Measurements from ENCODE around the gene DAZAP1. TPM values are rescaled to one million over a fixed set of nuclear protein-coding genes. Genes with fewer than 3 reads are reported as not detected.

Gene DAZAP1
- total and polyA plus RNA-seq, 5 donors from 2014 or later = 2.4 to 153 (median 5.0) TPM

GRCh38 chr19:1364070-1364704 lies 43.2 kb upstream of the DAZAP1 start:
- Mint-ChIP-seq H3K27me3 (no peaks in the 10 kb centered on the region), H3K36me3 (peaks cover 15% of the 10 kb centered on the region), H3K4me3 (peak overlapping the region in 3 of 4 donors; percentile 15 to 67 (median 52)), H3K9me3 (no peaks in the 10 kb centered on the region), H3K4me1 (peaks cover 7 to 30% (median 10%) of the 10 kb centered on the region in 4 donors), H3K27ac (peak overlapping the region in 2 of 3 donors; percentile 18 to 67)
- Histone ChIP-seq H3K27ac (ENCODE audit: insufficient read depth, low read length, poor library complexity, severe bottlenecking) (no peak overlapping the region), H3K9me3 (ENCODE audit: control insufficient read depth in 2 of 2, low read length in 2 of 2) (no peaks in the 10 kb centered on the region), H3K4me3 (ENCODE audit: low read depth, low read length) (no peak overlapping the region), H3K27me3 (ENCODE audit: control insufficient read depth, insufficient read depth, low read length) (no peaks in the 10 kb centered on the region), H3K36me3 (ENCODE audit: control insufficient read depth, insufficient read depth, low read length) (peaks cover 15% of the 10 kb centered on the region), H3K4me1 (ENCODE audit: control insufficient read depth, insufficient read depth, low read length, poor library complexity, severe bottlenecking) (peaks cover 17% of the 10 kb centered on the region)
- ATAC-seq (ENCODE audit: low read depth in 2 of 2) = no peak
- DNase-seq = peak in 1 of 3 donors; percentile 35

- H3K4me1 Mint-ChIP-seq = peaks cover 7 to 28% (median 10%) of the 10 kb centered on the region in 4 donors
- H3K36me3 Mint-ChIP-seq = peaks cover 8% of the 10 kb centered on the region
Observed at GRCh38 chr19:1365319-1366269, 41.8 kb upstream of the DAZAP1 start.

GRCh38 chr19:1366296-1366695 lies 41.1 kb upstream of the DAZAP1 start:
- H3K27me3 ChIP-seq (ENCODE audit: control insufficient read depth, insufficient read depth, low read length) = no peaks in the 10 kb centered on the region
- no peaks in the 10 kb centered on the region for H3K9me3 ChIP-seq (ENCODE audit: control insufficient read depth in 2 of 2, low read length in 2 of 2)
- Mint-ChIP-seq H3K27ac (no peak overlapping the region), H3K4me3 (no peak overlapping the region), H3K27me3 (no peaks in the 10 kb centered on the region), H3K4me1 (peaks cover 7 to 28% (median 10%) of the 10 kb centered on the region in 4 donors), H3K9me3 (no peaks in the 10 kb centered on the region), H3K36me3 (peaks cover 8% of the 10 kb centered on the region)
- ATAC-seq (ENCODE audit: low read depth in 2 of 2) (no peak), DNase-seq (no peak)
- no peak overlapping the region for H3K4me3 ChIP-seq (ENCODE audit: low read depth, low read length)
- H3K4me1 ChIP-seq (ENCODE audit: control insufficient read depth, insufficient read depth, low read length, poor library complexity, severe bottlenecking) = peaks cover 17% of the 10 kb centered on the region
- H3K27ac ChIP-seq (ENCODE audit: insufficient read depth, low read length, poor library complexity, severe bottlenecking) = no peak overlapping the region
- H3K36me3 ChIP-seq (ENCODE audit: control insufficient read depth, insufficient read depth, low read length) = peaks cover 9% of the 10 kb centered on the region

More at GRCh38 chr19:1365319-1366269, 41.8 kb upstream of the DAZAP1 start:
- no peak overlapping the region for H3K4me3 Mint-ChIP-seq
- no peaks in the 10 kb centered on the region for H3K27me3 ChIP-seq (ENCODE audit: control insufficient read depth, insufficient read depth, low read length)
- no peak for DNase-seq
- no peaks in the 10 kb centered on the region for H3K27me3 Mint-ChIP-seq
- H3K36me3 ChIP-seq (ENCODE audit: control insufficient read depth, insufficient read depth, low read length) = peaks cover 10% of the 10 kb centered on the region
- no peak overlapping the region for H3K4me3 ChIP-seq (ENCODE audit: low read depth, low read length)
- no peaks in the 10 kb centered on the region for H3K9me3 Mint-ChIP-seq
- H3K27ac ChIP-seq (ENCODE audit: insufficient read depth, low read length, poor library complexity, severe bottlenecking) = no peak overlapping the region
- peaks cover 17% of the 10 kb centered on the region for H3K4me1 ChIP-seq (ENCODE audit: control insufficient read depth, insufficient read depth, low read length, poor library complexity, severe bottlenecking)
- no peaks in the 10 kb centered on the region for H3K9me3 ChIP-seq (ENCODE audit: control insufficient read depth in 2 of 2, low read length in 2 of 2)
- H3K27ac Mint-ChIP-seq = no peak overlapping the region
- no peak for ATAC-seq (ENCODE audit: low read depth in 2 of 2)

GRCh38 chr19:1366899-1367870 lies 40.2 kb upstream of the DAZAP1 start:
- Mint-ChIP-seq H3K27ac (no peak overlapping the region), H3K36me3 (peaks cover 4% of the 10 kb centered on the region), H3K4me3 (peak overlapping the region in 1 of 4 donors; percentile 65), H3K9me3 (no peaks in the 10 kb centered on the region), H3K27me3 (no peaks in the 10 kb centered on the region), H3K4me1 (peaks cover 7 to 22% (median 10%) of the 10 kb centered on the region in 4 donors)
- no peak overlapping the region for H3K4me3 ChIP-seq (ENCODE audit: low read depth, low read length)
- no peaks in the 10 kb centered on the region for H3K27me3 ChIP-seq (ENCODE audit: control insufficient read depth, insufficient read depth, low read length)
- no peak for DNase-seq
- H3K27ac ChIP-seq (ENCODE audit: insufficient read depth, low read length, poor library complexity, severe bottlenecking) = no peak overlapping the region
- H3K9me3 ChIP-seq (ENCODE audit: control insufficient read depth in 2 of 2, low read length in 2 of 2) = no peaks in the 10 kb centered on the region
- H3K36me3 ChIP-seq (ENCODE audit: control insufficient read depth, insufficient read depth, low read length) = peaks cover 9% of the 10 kb centered on the region
- peaks cover 17% of the 10 kb centered on the region for H3K4me1 ChIP-seq (ENCODE audit: control insufficient read depth, insufficient read depth, low read length, poor library complexity, severe bottlenecking)
- ATAC-seq (ENCODE audit: low read depth in 2 of 2) = no peak

GRCh38 chr19:1369214-1369805 lies 38.1 kb upstream of the DAZAP1 start:
- DNase-seq = no peak
- Mint-ChIP-seq H3K27me3 (no peaks in the 10 kb centered on the region), H3K4me1 (peaks cover 0 to 6% (median 2%) of the 10 kb centered on the region in 4 donors), H3K36me3 (peaks cover 7% of the 10 kb centered on the region), H3K9me3 (no peaks in the 10 kb centered on the region), H3K4me3 (no peak overlapping the region), H3K27ac (peak overlapping the region in 1 of 3 donors; percentile 20)
- H3K27ac ChIP-seq (ENCODE audit: insufficient read depth, low read length, poor library complexity, severe bottlenecking) = no peak overlapping the region
- H3K27me3 ChIP-seq (ENCODE audit: control insufficient read depth, insufficient read depth, low read length) = no peaks in the 10 kb centered on the region
- ATAC-seq (ENCODE audit: low read depth in 2 of 2) = no peak
- peaks cover 10% of the 10 kb centered on the region for H3K36me3 ChIP-seq (ENCODE audit: control insufficient read depth, insufficient read depth, low read length)
- no peaks in the 10 kb centered on the region for H3K9me3 ChIP-seq (ENCODE audit: control insufficient read depth in 2 of 2, low read length in 2 of 2)
- H3K4me1 ChIP-seq (ENCODE audit: control insufficient read depth, insufficient read depth, low read length, poor library complexity, severe bottlenecking) = no peaks in the 10 kb centered on the region
- no peak overlapping the region for H3K4me3 ChIP-seq (ENCODE audit: low read depth, low read length)

- Mint-ChIP-seq H3K4me3 (no peak overlapping the region), H3K27me3 (no peaks in the 10 kb centered on the region), H3K27ac (no peak overlapping the region), H3K9me3 (no peaks in the 10 kb centered on the region), H3K4me1 (no peaks in the 10 kb centered on the region), H3K36me3 (peaks cover 7% of the 10 kb centered on the region)
- Histone ChIP-seq H3K9me3 (ENCODE audit: control insufficient read depth in 2 of 2, low read length in 2 of 2) (no peaks in the 10 kb centered on the region), H3K27me3 (ENCODE audit: control insufficient read depth, insufficient read depth, low read length) (no peaks in the 10 kb centered on the region), H3K27ac (ENCODE audit: insufficient read depth, low read length, poor library complexity, severe bottlenecking) (no peak overlapping the region), H3K4me1 (ENCODE audit: control insufficient read depth, insufficient read depth, low read length, poor library complexity, severe bottlenecking) (no peaks in the 10 kb centered on the region), H3K36me3 (ENCODE audit: control insufficient read depth, insufficient read depth, low read length) (peaks cover 10% of the 10 kb centered on the region), H3K4me3 (ENCODE audit: low read depth, low read length) (no peak overlapping the region)
- DNase-seq (no peak), ATAC-seq (ENCODE audit: low read depth in 2 of 2) (no peak)
Observed at GRCh38 chr19:1370579-1371361, 36.6 kb upstream of the DAZAP1 start.

Data from CD4-positive, CD25-positive, alpha-beta regulatory T cell (primary cell).